Esophagus muscularis mucosa (tissue), 4 donors: ENCODE results near the gene MGAT4C. TPM values are rescaled to one million over a fixed set of nuclear protein-coding genes. Genes with fewer than 3 reads are reported as not detected.
"Not testable (repeated sequence)": the region's sequence is repeated elsewhere in the genome, so short reads cannot be mapped to it uniquely, and the experiment has no call there.

Source experiments
- DNase-seq: peaks from one replicate; pipeline ENCODE4 v3.0.0-alpha.2; 2017; ENCODE audit errors: extremely low spot score
- H3K27ac ChIP-seq, 4 donors: fragments of 200-600 bp; sonication (generic); replicated peaks in 1 of 4; 1 replicate in 3 of 4; 2 replicates in 1 of 4; pipeline ENCODE4 v1.5.1; 2016 to 2019; ENCODE audit warnings: mild to moderate bottlenecking in 1 of 4
- H3K27me3 ChIP-seq, 4 donors: fragments of 200-600 bp; sonication (generic); one replicate each; pipeline versions ENCODE4 v1.5.1 to v1.6.0; 2016 to 2019
- H3K36me3 ChIP-seq, 4 donors: fragments of 200-600 bp; sonication (generic); one replicate each; pipeline ENCODE4 v1.5.1; 2016 to 2019
- H3K4me1 ChIP-seq, 4 donors: fragments of 200-600 bp; sonication (generic); one replicate each; pipeline ENCODE4 v1.5.1; 2016 to 2019
- H3K4me3 ChIP-seq, 4 donors: fragments of 200-600 bp; sonication (generic); 1 replicate in 2 of 4; 2 replicates in 2 of 4; pipeline ENCODE4 v1.5.1; 2016 to 2019; ENCODE audit warnings: mild to moderate bottlenecking in 4 of 4, moderate library complexity in 1 of 4
- H3K9me3 ChIP-seq, 4 donors: fragments of 200-600 bp; sonication (generic); 1 replicate in 3 of 4; 2 replicates in 1 of 4; pipeline ENCODE4 v1.5.1; 2016 to 2019
- EP300 ChIP-seq: sonication (generic); formaldehyde crosslinking; IDR thresholded peaks from one replicate; pipeline ENCODE4 v1.6.1; 2017; ENCODE audit warnings: antibody characterized with exemption
- POLR2A ChIP-seq: fragments of 450-650 bp; IDR thresholded peaks from one replicate; pipeline ENCODE4 v1.6.1; 2017; ENCODE audit warnings: antibody characterized with exemption, moderate library complexity, mild to moderate bottlenecking, low read depth
- POLR2AphosphoS5 ChIP-seq, 2 donors: sonication (generic); formaldehyde crosslinking; IDR thresholded peaks; one replicate each; pipeline ENCODE4 v1.6.1; 2017; ENCODE audit warnings: antibody characterized with exemption in 2 of 2
- whole genome bisulfite sequencing: methylation state at CpG from one replicate; pipeline ENCODE4 v1.1.5; 2018; 5-methylcytosine and 5-hydroxymethylcytosine counted together
- intact Hi-C: fragments of 100-400 bp; cut with DNase I; formaldehyde crosslinking; loops from one replicate; pipeline ENCODE4 v1.15.1; 2023
- total RNA-seq, 4 donors: library from RNA; depleted of rRNA; stranded (reverse); fragments of >200 nt; gene quantifications; one replicate each; pipeline versions ENCODE4 v1.1.0 to v1.2.1, GENCODE V29; 2016
- TF ChIP-seq, protein P1 (sequence below), 3 experiments: fragments of 200-600 bp in 2 of 3; fragments of 450-650 bp in 1 of 3; sonication (generic) in 2 of 3; IDR thresholded peaks; one replicate each; pipeline ENCODE4 v1.5.1; 2017 to 2019; ENCODE audit warnings: antibody characterized with exemption in 3 of 3, mild to moderate bottlenecking in 2 of 3, moderate library complexity in 1 of 3

Gene MGAT4C
- 1 to 10 TPM in 1 of 4 donors, under 1 TPM in 3; 0.19 to 2.5 (median 0.38) TPM for total RNA-seq

GRCh38 chr12:86256163-86256562 is at the start of gene MGAT4C:
MGAT4C (minus strand) TSS chr12:86256391.
- Histone ChIP-seq H3K4me1 (peaks cover 0 to 5% (median 0%) of the 10 kb centered on the region in 4 donors), H3K27ac (no peak within 1 kb of the TSS), H3K27me3 (no peaks in the 10 kb centered on the region), H3K36me3 (no peaks in the 10 kb centered on the region), H3K9me3 (no peaks in the 10 kb centered on the region), H3K4me3 (no peak within 1 kb of the TSS)
- 35% methylated on average over 3 of the region's 3 CpGs for WGBS
- TF ChIP-seq, protein P1, sequence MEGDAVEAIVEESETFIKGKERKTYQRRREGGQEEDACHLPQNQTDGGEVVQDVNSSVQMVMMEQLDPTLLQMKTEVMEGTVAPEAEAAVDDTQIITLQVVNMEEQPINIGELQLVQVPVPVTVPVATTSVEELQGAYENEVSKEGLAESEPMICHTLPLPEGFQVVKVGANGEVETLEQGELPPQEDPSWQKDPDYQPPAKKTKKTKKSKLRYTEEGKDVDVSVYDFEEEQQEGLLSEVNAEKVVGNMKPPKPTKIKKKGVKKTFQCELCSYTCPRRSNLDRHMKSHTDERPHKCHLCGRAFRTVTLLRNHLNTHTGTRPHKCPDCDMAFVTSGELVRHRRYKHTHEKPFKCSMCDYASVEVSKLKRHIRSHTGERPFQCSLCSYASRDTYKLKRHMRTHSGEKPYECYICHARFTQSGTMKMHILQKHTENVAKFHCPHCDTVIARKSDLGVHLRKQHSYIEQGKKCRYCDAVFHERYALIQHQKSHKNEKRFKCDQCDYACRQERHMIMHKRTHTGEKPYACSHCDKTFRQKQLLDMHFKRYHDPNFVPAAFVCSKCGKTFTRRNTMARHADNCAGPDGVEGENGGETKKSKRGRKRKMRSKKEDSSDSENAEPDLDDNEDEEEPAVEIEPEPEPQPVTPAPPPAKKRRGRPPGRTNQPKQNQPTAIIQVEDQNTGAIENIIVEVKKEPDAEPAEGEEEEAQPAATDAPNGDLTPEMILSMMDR (IDR thresholded peaks at IDR 0.05): no peak
- no peak for TF ChIP-seq POLR2A
- no peak for TF ChIP-seq EP300
- no peak for TF ChIP-seq POLR2AphosphoS5 (IDR thresholded peaks at IDR 0.05)
- DNase-seq: no peak
- intact Hi-C loops: no loop called here

DNA sequence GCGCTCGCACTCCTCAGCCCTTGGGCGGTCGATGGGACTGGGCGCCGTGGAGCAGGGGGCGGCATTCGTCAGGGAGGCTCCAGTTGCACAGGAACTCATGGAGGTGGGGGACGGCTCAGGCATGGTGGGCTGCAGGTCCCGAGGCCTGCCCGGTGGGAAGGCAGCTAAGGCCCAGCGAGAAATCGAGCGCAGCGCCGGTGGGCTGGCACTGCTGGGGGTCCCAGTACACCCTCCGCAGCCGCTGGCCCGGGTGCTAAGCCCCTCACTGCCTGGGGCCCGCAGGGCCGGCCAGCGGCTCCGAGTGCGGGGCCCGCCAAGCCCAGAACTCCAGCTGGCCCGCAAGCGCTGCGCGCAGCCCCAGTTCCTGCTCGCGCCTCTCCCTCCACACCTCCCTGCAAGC is 40.2 kb upstream of the MGAT4C start:
- H3K27me3 ChIP-seq, intact Hi-C loops, H3K4me3 ChIP-seq, DNase-seq, H3K27ac ChIP-seq, H3K9me3 ChIP-seq, H3K36me3 ChIP-seq, H3K4me1 ChIP-seq: not testable (repeated sequence)
- WGBS: 97% methylated on average over 21 of the region's 31 CpGs

DNA sequence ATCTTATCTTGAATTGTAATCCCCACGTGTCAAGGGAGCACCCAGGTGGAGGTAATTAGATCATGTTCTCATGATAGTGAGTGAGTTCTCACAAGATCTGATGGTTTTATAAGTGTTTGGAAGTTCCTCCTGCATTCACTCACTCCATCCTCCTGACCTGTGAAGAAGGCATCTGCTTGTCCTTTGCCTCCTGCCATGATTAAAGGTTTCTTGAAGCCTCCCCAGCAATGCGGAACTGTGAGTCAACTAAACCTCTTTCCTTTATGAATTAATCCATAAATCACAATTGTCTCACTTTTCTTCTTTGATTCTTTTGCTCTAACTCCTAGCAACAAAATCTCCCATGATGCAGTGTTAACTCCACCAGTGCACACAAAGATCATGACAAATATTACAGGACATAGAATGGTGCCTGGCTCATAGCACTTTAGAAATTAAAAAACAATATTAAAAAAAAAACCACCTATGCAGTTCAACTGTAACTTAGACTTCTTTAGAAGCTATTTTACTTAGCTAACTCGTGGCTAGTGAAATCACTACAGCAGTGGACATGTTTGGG is 37.6 kb upstream of the MGAT4C start:
- H3K9me3 ChIP-seq: no peaks in the 10 kb centered on the region
- WGBS: 57% methylated on average over 3 of the region's 3 CpGs
- no peak for DNase-seq
- H3K4me1 ChIP-seq: no peaks in the 10 kb centered on the region
- no peak overlapping the region for H3K4me3 ChIP-seq
- intact Hi-C loops: no loop called here
- TF ChIP-seq EP300 (no peak), POLR2AphosphoS5 (IDR thresholded peaks at IDR 0.05) (no peak), POLR2A (no peak)
- TF ChIP-seq, protein P1 (IDR thresholded peaks at IDR 0.05): no peak
- H3K36me3 ChIP-seq: no peaks in the 10 kb centered on the region
- no peak overlapping the region for H3K27ac ChIP-seq
- no peaks in the 10 kb centered on the region for H3K27me3 ChIP-seq

- no peaks in the 10 kb centered on the region for H3K9me3 ChIP-seq
- TF ChIP-seq, protein P1 (IDR thresholded peaks at IDR 0.05): no peak
- TF ChIP-seq POLR2AphosphoS5 (IDR thresholded peaks at IDR 0.05): no peak
- no peak for TF ChIP-seq POLR2A
- no peak for TF ChIP-seq EP300
- no peaks in the 10 kb centered on the region for H3K27me3 ChIP-seq
- H3K27ac ChIP-seq: no peak overlapping the region
- no peak overlapping the region for H3K4me3 ChIP-seq
- no peaks in the 10 kb centered on the region for H3K4me1 ChIP-seq
- H3K36me3 ChIP-seq: no peaks in the 10 kb centered on the region
- intact Hi-C loops: no loop called here
- no peak for DNase-seq
- 58% methylated on average over 3 of the region's 3 CpGs for WGBS
Measured at GRCh38 chr12:86292480-86292879, 36.3 kb upstream of the MGAT4C start.

GRCh38 chr12:86290615-86291014 is 34.4 kb upstream of the MGAT4C start:
- H3K27me3 ChIP-seq: no peaks in the 10 kb centered on the region
- intact Hi-C loops: no loop called here
- H3K36me3 ChIP-seq: no peaks in the 10 kb centered on the region
- H3K27ac ChIP-seq: no peak overlapping the region
- DNase-seq: no peak
- no peaks in the 10 kb centered on the region for H3K9me3 ChIP-seq
- no peak overlapping the region for H3K4me3 ChIP-seq
- 84% methylated on average over 3 of the region's 3 CpGs for WGBS
- TF ChIP-seq POLR2AphosphoS5 (IDR thresholded peaks at IDR 0.05): no peak
- TF ChIP-seq, protein P1 (IDR thresholded peaks at IDR 0.05): no peak
- no peak for TF ChIP-seq EP300
- no peak for TF ChIP-seq POLR2A
- H3K4me1 ChIP-seq: no peaks in the 10 kb centered on the region
